ACC112 (cell line): ENCODE measurements around the gene ADAMTSL1.

Source experiments
- H2AFZ ChIP-seq: fragments of 200-600 bp; sonication (generic); one replicate; pipeline ENCODE4 v1.6.0; 2017; ENCODE audit warnings: antibody characterized with exemption, low read length; ENCODE audit not compliant: unreplicated experiment
- H3K27ac ChIP-seq: fragments of 200-600 bp; sonication (generic); 2 replicates; pipeline ENCODE4 v1.5.1; 2014; ENCODE audit warnings: low read depth, mild to moderate bottlenecking, antibody characterized with exemption, low read length, moderate library complexity
- H3K27me3 ChIP-seq: fragments of 200-600 bp; sonication (generic); 2 replicates; pipeline ENCODE4 v1.6.1; 2014; ENCODE audit warnings: mild to moderate bottlenecking, antibody characterized with exemption, low read length, moderate library complexity, mixed read lengths; ENCODE audit not compliant: insufficient read depth
- H3K36me3 ChIP-seq: fragments of 200-600 bp; sonication (generic); 2 replicates; pipeline ENCODE4 v1.6.1; 2016; ENCODE audit warnings: mild to moderate bottlenecking, antibody characterized with exemption, low read length, moderate library complexity, mixed read lengths; ENCODE audit not compliant: insufficient read depth
- H3K4me1 ChIP-seq: fragments of 200-600 bp; sonication (generic); one replicate; pipeline ENCODE4 v1.6.1; 2016; ENCODE audit warnings: low read length, mixed read lengths; ENCODE audit not compliant: insufficient read depth, unreplicated experiment, control insufficient read depth
- H3K4me3 ChIP-seq: fragments of 200-600 bp; sonication (generic); 2 replicates; pipeline ENCODE4 v1.5.1; 2014; ENCODE audit warnings: mild to moderate bottlenecking, low read depth, low read length
- H3K79me2 ChIP-seq: fragments of 200-600 bp; sonication (generic); one replicate; pipeline ENCODE4 v1.6.0; 2016; ENCODE audit warnings: low read length; ENCODE audit not compliant: control insufficient read depth, unreplicated experiment, insufficient read depth

ADAMTSL1 gene

DNA sequence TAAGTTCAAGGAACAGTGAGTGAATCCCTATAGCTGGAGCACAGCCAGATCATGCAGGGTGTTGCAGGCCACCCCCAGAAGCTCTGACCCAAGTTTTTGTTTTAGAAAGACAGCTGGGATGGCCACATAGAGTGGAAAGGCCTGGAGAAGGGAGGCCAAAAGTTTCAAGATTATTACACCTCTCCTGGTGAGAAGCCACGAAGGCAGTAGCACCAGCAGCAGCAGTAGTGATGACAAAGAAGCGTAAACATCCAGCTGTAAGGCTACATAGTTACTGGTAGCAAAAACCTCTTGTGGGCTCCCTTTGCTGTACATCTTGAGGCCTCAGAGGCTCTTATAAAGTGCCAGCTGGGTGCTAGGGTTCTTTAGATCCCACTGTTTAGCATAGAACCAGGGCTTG is 11.8 kb downstream of the ADAMTSL1 start:
- Histone ChIP-seq H3K27me3 (no peaks in the 10 kb centered on the region), H3K4me3 (no peak overlapping the region), H3K4me1 (peaks cover 72% of the 10 kb centered on the region), H3K36me3 (0 out of 2 replicates have a peak, but pooled peaks cover 10% of the 10 kb centered on the region), H2AFZ (no peak overlapping the region), H3K27ac (peak overlapping the region; percentile 35), H3K79me2 (peaks cover 78% of the 10 kb centered on the region)

- Histone ChIP-seq H3K27ac (peak overlapping the region; percentile 99), H3K27me3 (no peaks in the 10 kb centered on the region), H3K4me1 (peaks cover 75% of the 10 kb centered on the region), H3K4me3 (peak overlapping the region; percentile 50), H3K36me3 (0 out of 2 replicates have a peak, but pooled peaks cover 10% of the 10 kb centered on the region), H3K79me2 (peaks cover 69% of the 10 kb centered on the region), H2AFZ (no peak overlapping the region)
These were observed 13.7 kb downstream of the ADAMTSL1 start for GRCh38 chr9:18487611-18488010.

- no peaks in the 10 kb centered on the region for H3K27me3 ChIP-seq
- H3K36me3 ChIP-seq = 0 out of 2 replicates have a peak, but pooled peaks cover 4% of the 10 kb centered on the region
- peaks cover 84% of the 10 kb centered on the region for H3K4me1 ChIP-seq
- H3K4me3 ChIP-seq = no peak overlapping the region
- peak overlapping the region; percentile 99 for H3K27ac ChIP-seq
- no peak overlapping the region for H2AFZ ChIP-seq
- peaks cover 66% of the 10 kb centered on the region for H3K79me2 ChIP-seq
These were observed 14.9 kb downstream of the ADAMTSL1 start for GRCh38 chr9:18488886-18489285.

DNA sequence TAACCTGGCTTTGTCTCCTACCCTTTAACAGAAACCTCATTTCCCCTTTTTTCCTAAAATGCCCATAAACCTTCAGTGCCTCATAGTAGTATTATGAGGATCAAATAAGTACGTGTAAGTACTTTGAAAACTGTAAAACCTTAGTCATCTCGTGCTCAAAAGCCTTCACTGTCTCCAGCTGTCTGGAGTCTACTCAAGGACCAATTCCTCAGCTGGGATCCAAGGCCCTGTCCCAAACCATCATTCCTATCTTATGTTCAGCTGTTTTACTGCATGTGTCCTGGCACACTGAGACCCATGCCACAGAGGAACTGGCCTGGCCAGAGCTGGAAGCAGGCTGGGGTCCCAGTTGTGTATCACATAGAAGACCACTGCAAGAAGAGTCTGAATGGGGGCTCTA is 15.9 kb downstream of the ADAMTSL1 start:
- H3K79me2 ChIP-seq = peaks cover 66% of the 10 kb centered on the region
- no peaks in the 10 kb centered on the region for H3K27me3 ChIP-seq
- H3K4me3 ChIP-seq = peak overlapping the region; percentile 35; the same call in 1 of the 2 replicates
- H3K4me1 ChIP-seq = peaks cover 86% of the 10 kb centered on the region
- 0 out of 2 replicates have a peak, but pooled peaks cover 4% of the 10 kb centered on the region for H3K36me3 ChIP-seq
- H2AFZ ChIP-seq = peak overlapping the region; percentile 2
- H3K27ac ChIP-seq = peak overlapping the region; percentile 99

GRCh38 chr9:18490641-18491370 is 16.9 kb downstream of the ADAMTSL1 start:
- H2AFZ ChIP-seq = no peak overlapping the region
- H3K27ac ChIP-seq = peak overlapping the region; percentile 99
- H3K4me3 ChIP-seq = peak overlapping the region; percentile 59
- peaks cover 66% of the 10 kb centered on the region for H3K79me2 ChIP-seq
- peaks cover 89% of the 10 kb centered on the region for H3K4me1 ChIP-seq
- peaks cover 14% of the 10 kb centered on the region; the same call in 1 of the 2 replicates for H3K36me3 ChIP-seq
- H3K27me3 ChIP-seq = no peaks in the 10 kb centered on the region

DNA sequence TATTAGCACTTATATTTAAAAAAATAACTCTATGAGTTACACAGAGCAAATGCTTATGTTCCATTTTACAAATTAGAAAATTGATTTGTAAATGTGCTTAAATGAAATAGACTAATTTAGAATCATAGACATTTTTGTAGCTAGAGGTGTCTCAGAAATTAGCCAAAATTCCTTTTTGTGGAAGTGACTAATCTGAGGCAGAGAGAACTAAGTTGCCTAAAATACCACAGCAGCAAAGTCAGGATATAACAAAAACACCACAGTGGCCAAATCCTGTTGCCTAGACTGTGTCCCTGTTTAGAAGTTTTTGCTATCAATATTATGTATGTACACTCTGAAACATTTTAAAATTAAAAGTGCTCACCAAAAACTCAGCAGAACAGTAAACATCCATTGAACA is 18.7 kb downstream of the ADAMTSL1 start:
- Histone ChIP-seq H3K4me3 (peak overlapping the region; percentile 59), H3K79me2 (peaks cover 64% of the 10 kb centered on the region), H3K27ac (peak overlapping the region; percentile 99), H3K4me1 (peaks cover 90% of the 10 kb centered on the region), H2AFZ (peak overlapping the region; percentile 16), H3K36me3 (peaks cover 12% of the 10 kb centered on the region; the same call in 1 of the 2 replicates), H3K27me3 (no peaks in the 10 kb centered on the region)

DNA sequence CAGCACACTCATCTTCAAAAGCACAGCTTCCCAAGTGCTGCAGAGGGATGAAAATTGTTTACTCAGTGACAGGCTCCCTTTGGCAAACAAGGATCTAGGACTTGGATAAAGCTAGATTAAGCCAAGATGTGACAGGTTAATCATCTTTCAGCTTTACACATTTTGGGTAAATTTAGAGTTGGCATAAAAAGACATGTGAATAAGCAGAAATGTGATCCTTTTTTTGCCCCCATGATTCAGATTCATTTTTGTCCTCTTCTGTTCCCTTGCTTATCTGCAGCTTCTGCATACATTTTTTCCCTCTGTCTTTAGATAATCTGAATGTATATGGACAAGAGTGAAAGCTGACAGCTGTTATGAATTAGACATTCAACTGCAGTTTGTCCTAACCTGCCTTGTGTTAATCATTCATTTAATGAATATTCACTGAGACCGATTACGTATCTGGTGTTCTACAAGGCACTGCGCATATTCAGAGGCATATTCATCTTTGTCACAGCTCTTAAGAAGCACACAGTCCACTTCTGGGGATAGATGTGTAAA is 19.6 kb downstream of the ADAMTSL1 start:
- H3K36me3 ChIP-seq = peaks cover 9% of the 10 kb centered on the region; the same call in 1 of the 2 replicates
- H3K27me3 ChIP-seq = no peaks in the 10 kb centered on the region
- no peak overlapping the region for H2AFZ ChIP-seq
- peaks cover 85% of the 10 kb centered on the region for H3K4me1 ChIP-seq
- H3K79me2 ChIP-seq = peaks cover 62% of the 10 kb centered on the region
- H3K4me3 ChIP-seq = peak overlapping the region; percentile 17; the same call in 1 of the 2 replicates
- peak overlapping the region; percentile 99 for H3K27ac ChIP-seq

- Histone ChIP-seq H3K79me2 (peaks cover 67% of the 10 kb centered on the region), H3K4me1 (peaks cover 79% of the 10 kb centered on the region), H3K27me3 (no peaks in the 10 kb centered on the region), H3K36me3 (peaks cover 9% of the 10 kb centered on the region; the same call in 1 of the 2 replicates), H3K4me3 (no peak overlapping the region), H2AFZ (no peak overlapping the region), H3K27ac (peak overlapping the region; percentile 99; the same call in 1 of the 2 replicates)
These were observed 21.1 kb downstream of the ADAMTSL1 start for GRCh38 chr9:18495065-18495464.

- Histone ChIP-seq H3K79me2 (peaks cover 77% of the 10 kb centered on the region), H3K27ac (peak overlapping the region; percentile 18), H3K27me3 (no peaks in the 10 kb centered on the region), H3K4me1 (peaks cover 77% of the 10 kb centered on the region), H3K4me3 (peak overlapping the region; percentile 65), H2AFZ (peak overlapping the region; percentile 96), H3K36me3 (peaks cover 9% of the 10 kb centered on the region; the same call in 1 of the 2 replicates)
These were observed 22.5 kb downstream of the ADAMTSL1 start for GRCh38 chr9:18496256-18497000.

GRCh38 chr9:18499062-18499461 is 25.1 kb downstream of the ADAMTSL1 start:
- Histone ChIP-seq H3K4me1 (peaks cover 61% of the 10 kb centered on the region), H3K27ac (no peak overlapping the region), H3K4me3 (no peak overlapping the region), H3K36me3 (peaks cover 9% of the 10 kb centered on the region; the same call in 1 of the 2 replicates), H3K79me2 (peaks cover 78% of the 10 kb centered on the region), H2AFZ (no peak overlapping the region), H3K27me3 (no peaks in the 10 kb centered on the region)
